Sigmoid colon (tissue), 4 donors: ENCODE results near the gene CFAP45.

ENCODE experiments used
- CTCF ChIP-seq, 4 experiments: fragments of 450-650 bp in 3 of 4; fragments of 200-600 bp in 1 of 4; IDR thresholded peaks; one replicate each; pipeline ENCODE4 v1.5.1; 2016 to 2019; ENCODE audit warnings: antibody characterized with exemption in 4 of 4, mild to moderate bottlenecking in 3 of 4, moderate library complexity in 2 of 4
- EP300 ChIP-seq, 4 donors: sonication (generic); formaldehyde crosslinking; IDR thresholded peaks; one replicate each; pipeline ENCODE4 v1.6.1; 2017; ENCODE audit warnings: antibody characterized with exemption in 4 of 4

- TF ChIP-seq CTCF (IDR thresholded peaks at IDR 0.05) (no peak), EP300 (IDR thresholded peaks at IDR 0.05) (no peak)
Measured at GRCh38 chr1:159883134-159883533, 16.8 kb downstream of the CFAP45 start.
